NCI-H345 treated with DMSO at 0.1 percent for 48 hours (cell line): ENCODE results near the gene NOL11.
"Not testable (repeated sequence)": the region's sequence is repeated elsewhere in the genome, so short reads cannot be mapped to it uniquely, and the experiment has no call there.

Experiments
- DNase-seq: peaks from one replicate; lab custom pipeline; 2025; ENCODE audit not compliant: unreplicated experiment; lab: John Stamatoyannopoulos, UW

NOL11 gene

GRCh38 chr17:67752160-67752559, 34.4 kb downstream of the NOL11 start:
- DNase-seq, result not testable (repeated sequence)

- DNase-seq, result no peak
These were observed 35.3 kb downstream of the NOL11 start for GRCh38 chr17:67753026-67753425.

- no peak for DNase-seq
These were observed 36.3 kb downstream of the NOL11 start for GRCh38 chr17:67754001-67754400.

GRCh38 chr17:67754686-67755085, 37.0 kb downstream of the NOL11 start:
- not testable (repeated sequence) for DNase-seq

GRCh38 chr17:67756766-67757165, 39.0 kb downstream of the NOL11 start:
- DNase-seq, result not testable (repeated sequence)

GRCh38 chr17:67759355-67760171, 41.8 kb downstream of the NOL11 start:
- no peak for DNase-seq

- no peak for DNase-seq
These were observed 47.9 kb downstream of the NOL11 start for GRCh38 chr17:67765623-67766022.

GRCh38 chr17:67769231-67769630, 51.5 kb downstream of the NOL11 start:
- DNase-seq, result no peak

GRCh38 chr17:67770539-67770938, 52.8 kb downstream of the NOL11 start:
- DNase-seq, result no peak

- DNase-seq, result no peak
These were observed 54.9 kb downstream of the NOL11 start for GRCh38 chr17:67772679-67773078.

GRCh38 chr17:67773246-67773645, 55.5 kb downstream of the NOL11 start:
- DNase-seq, result no peak

GRCh38 chr17:67779098-67779672, 61.4 kb downstream of the NOL11 start:
- no peak for DNase-seq

- no peak for DNase-seq
These were observed 66.8 kb downstream of the NOL11 start for GRCh38 chr17:67784364-67785121.

GRCh38 chr17:67785122-67785477, 67.4 kb downstream of the NOL11 start:
- DNase-seq, result no peak

GRCh38 chr17:67785504-67785903, 67.8 kb downstream of the NOL11 start:
- DNase-seq, result no peak
